ENCODE data around the gene ZG16B. TPM values are rescaled to one million over a fixed set of nuclear protein-coding genes. Genes with fewer than 3 reads are reported as not detected.

Gene ZG16B
- total and polyA plus RNA-seq, 2 of the 8 experiments (the other 6 are each of a cell fraction or from before 2014, with no cell fraction given), result 0.11 TPM; not detected in 1

DNA sequence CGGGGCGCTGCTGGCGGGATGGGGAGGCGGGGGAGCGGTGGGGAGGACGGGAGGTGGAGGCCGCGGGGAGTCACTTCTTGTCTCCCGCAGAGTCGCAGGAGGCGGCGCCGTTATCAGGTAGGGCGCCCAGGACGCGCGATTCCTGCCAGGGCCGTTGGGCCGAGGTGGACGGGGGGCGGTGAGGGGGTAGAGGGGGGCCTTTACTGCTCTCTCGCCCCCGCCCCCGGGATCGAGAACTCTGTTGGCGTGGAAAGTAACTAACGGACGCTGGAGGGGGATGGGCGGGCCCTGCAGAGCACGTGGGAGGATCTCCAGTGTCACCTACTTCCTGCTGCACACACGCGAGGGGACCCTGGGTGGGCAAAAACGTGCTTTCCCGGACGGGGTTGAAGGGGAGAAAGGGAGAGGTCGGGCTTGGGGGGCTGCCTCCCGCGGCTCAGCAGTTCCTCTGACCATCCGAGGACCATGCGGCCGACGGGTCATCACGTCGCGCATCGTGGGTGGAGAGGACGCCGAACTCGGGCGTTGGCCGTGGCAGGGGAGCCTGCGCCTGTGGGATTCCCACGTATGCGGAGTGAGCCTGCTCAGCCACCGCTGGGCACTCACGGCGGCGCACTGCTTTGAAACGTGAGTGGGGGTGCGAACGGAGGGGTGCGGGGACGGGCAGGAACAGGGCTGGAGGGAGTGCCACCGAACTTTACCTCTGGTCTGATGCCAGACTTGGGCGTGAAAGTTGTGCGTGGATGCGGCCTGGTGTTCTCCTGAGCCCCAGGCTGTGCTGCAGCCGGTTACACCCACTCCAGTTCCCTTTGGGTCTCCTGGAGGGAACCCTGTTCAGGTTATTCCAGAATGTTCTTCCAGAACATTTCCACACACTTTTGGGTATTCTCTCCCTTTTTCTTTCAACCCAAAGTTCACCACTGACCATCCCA, 12.5 kb upstream of the ZG16B start (continued):
- TF ChIP-seq, protein P1, sequence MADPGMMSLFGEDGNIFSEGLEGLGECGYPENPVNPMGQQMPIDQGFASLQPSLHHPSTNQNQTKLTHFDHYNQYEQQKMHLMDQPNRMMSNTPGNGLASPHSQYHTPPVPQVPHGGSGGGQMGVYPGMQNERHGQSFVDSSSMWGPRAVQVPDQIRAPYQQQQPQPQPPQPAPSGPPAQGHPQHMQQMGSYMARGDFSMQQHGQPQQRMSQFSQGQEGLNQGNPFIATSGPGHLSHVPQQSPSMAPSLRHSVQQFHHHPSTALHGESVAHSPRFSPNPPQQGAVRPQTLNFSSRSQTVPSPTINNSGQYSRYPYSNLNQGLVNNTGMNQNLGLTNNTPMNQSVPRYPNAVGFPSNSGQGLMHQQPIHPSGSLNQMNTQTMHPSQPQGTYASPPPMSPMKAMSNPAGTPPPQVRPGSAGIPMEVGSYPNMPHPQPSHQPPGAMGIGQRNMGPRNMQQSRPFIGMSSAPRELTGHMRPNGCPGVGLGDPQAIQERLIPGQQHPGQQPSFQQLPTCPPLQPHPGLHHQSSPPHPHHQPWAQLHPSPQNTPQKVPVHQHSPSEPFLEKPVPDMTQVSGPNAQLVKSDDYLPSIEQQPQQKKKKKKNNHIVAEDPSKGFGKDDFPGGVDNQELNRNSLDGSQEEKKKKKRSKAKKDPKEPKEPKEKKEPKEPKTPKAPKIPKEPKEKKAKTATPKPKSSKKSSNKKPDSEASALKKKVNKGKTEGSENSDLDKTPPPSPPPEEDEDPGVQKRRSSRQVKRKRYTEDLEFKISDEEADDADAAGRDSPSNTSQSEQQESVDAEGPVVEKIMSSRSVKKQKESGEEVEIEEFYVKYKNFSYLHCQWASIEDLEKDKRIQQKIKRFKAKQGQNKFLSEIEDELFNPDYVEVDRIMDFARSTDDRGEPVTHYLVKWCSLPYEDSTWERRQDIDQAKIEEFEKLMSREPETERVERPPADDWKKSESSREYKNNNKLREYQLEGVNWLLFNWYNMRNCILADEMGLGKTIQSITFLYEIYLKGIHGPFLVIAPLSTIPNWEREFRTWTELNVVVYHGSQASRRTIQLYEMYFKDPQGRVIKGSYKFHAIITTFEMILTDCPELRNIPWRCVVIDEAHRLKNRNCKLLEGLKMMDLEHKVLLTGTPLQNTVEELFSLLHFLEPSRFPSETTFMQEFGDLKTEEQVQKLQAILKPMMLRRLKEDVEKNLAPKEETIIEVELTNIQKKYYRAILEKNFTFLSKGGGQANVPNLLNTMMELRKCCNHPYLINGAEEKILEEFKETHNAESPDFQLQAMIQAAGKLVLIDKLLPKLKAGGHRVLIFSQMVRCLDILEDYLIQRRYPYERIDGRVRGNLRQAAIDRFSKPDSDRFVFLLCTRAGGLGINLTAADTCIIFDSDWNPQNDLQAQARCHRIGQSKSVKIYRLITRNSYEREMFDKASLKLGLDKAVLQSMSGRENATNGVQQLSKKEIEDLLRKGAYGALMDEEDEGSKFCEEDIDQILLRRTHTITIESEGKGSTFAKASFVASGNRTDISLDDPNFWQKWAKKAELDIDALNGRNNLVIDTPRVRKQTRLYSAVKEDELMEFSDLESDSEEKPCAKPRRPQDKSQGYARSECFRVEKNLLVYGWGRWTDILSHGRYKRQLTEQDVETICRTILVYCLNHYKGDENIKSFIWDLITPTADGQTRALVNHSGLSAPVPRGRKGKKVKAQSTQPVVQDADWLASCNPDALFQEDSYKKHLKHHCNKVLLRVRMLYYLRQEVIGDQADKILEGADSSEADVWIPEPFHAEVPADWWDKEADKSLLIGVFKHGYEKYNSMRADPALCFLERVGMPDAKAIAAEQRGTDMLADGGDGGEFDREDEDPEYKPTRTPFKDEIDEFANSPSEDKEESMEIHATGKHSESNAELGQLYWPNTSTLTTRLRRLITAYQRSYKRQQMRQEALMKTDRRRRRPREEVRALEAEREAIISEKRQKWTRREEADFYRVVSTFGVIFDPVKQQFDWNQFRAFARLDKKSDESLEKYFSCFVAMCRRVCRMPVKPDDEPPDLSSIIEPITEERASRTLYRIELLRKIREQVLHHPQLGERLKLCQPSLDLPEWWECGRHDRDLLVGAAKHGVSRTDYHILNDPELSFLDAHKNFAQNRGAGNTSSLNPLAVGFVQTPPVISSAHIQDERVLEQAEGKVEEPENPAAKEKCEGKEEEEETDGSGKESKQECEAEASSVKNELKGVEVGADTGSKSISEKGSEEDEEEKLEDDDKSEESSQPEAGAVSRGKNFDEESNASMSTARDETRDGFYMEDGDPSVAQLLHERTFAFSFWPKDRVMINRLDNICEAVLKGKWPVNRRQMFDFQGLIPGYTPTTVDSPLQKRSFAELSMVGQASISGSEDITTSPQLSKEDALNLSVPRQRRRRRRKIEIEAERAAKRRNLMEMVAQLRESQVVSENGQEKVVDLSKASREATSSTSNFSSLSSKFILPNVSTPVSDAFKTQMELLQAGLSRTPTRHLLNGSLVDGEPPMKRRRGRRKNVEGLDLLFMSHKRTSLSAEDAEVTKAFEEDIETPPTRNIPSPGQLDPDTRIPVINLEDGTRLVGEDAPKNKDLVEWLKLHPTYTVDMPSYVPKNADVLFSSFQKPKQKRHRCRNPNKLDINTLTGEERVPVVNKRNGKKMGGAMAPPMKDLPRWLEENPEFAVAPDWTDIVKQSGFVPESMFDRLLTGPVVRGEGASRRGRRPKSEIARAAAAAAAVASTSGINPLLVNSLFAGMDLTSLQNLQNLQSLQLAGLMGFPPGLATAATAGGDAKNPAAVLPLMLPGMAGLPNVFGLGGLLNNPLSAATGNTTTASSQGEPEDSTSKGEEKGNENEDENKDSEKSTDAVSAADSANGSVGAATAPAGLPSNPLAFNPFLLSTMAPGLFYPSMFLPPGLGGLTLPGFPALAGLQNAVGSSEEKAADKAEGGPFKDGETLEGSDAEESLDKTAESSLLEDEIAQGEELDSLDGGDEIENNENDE (IDR thresholded peaks at IDR 0.05; ENCODE audit: insufficient replicate concordance, low read length), result no peak
- no peak for TF ChIP-seq JUND (IDR thresholded peaks at IDR 0.05; ENCODE audit: low read length)
- no peak for TF ChIP-seq ASH2L (IDR thresholded peaks at IDR 0.05; ENCODE audit: low read length)
- TF ChIP-seq BACH1 (IDR thresholded peaks at IDR 0.05; ENCODE audit: low read length), result no peak
- TF ChIP-seq RNF2 (IDR thresholded peaks at IDR 0.05; ENCODE audit: borderline replicate concordance, low read depth, low read length, missing control alignments, poor library complexity, severe bottlenecking), result no peak
- TF ChIP-seq ZNF274 (IDR thresholded peaks at IDR 0.05; ENCODE audit: borderline replicate concordance, extremely low read depth, low read length), result no peak
- no peak for TF ChIP-seq FOSL1 (IDR thresholded peaks at IDR 0.05; ENCODE audit: insufficient read depth, low read depth, low read length)
- TF ChIP-seq MAFK (IDR thresholded peaks at IDR 0.05; ENCODE audit: low read depth, low read length), result no peak

All from H1 (cell line).